Skeletal muscle tissue (tissue), 4 donors: ENCODE measurements around the gene DDAH2. TPM values are rescaled to one million over a fixed set of nuclear protein-coding genes. Genes with fewer than 3 reads are reported as not detected.

Experiments
- H3K27ac ChIP-seq: one replicate; pipeline ENCODE4 v1.7.0; 2013; ENCODE audit warnings: mild to moderate bottlenecking, low read depth, low read length, inconsistent platforms
- H3K27me3 ChIP-seq, 3 donors: one replicate each; pipeline ENCODE4 v1.7.0; 2013; ENCODE audit warnings: low read length in 3 of 3; ENCODE audit not compliant: control insufficient read depth in 3 of 3, insufficient read depth in 3 of 3
- H3K36me3 ChIP-seq, 3 donors: one replicate each; pipeline ENCODE4 v1.7.0; 2013; ENCODE audit warnings: low read length in 3 of 3; ENCODE audit not compliant: control insufficient read depth in 3 of 3, insufficient read depth in 3 of 3
- H3K4me1 ChIP-seq, 3 donors: one replicate each; pipeline ENCODE4 v1.7.0; 2013; ENCODE audit warnings: low read length in 3 of 3, mild to moderate bottlenecking in 3 of 3; ENCODE audit not compliant: control insufficient read depth in 3 of 3, insufficient read depth in 3 of 3
- H3K4me3 ChIP-seq, 3 donors: one replicate each; pipeline ENCODE4 v1.7.0; 2013; ENCODE audit warnings: low read length in 3 of 3
- H3K9ac ChIP-seq, 3 donors: one replicate each; pipeline ENCODE4 v1.7.0; 2013; ENCODE audit warnings: low read length in 3 of 3, mild to moderate bottlenecking in 3 of 3, moderate library complexity in 2 of 3, low read depth in 1 of 3
- H3K9me3 ChIP-seq, 3 donors: one replicate each; pipeline ENCODE4 v1.7.0; 2013; ENCODE audit warnings: low read length in 3 of 3; ENCODE audit not compliant: control insufficient read depth in 3 of 3
- total RNA-seq: library from RNA; depleted of rRNA; stranded (reverse); fragments of >200 nt; gene quantifications from one replicate; pipeline ENCODE4 v1.2.3, GENCODE V29; 2014
- donor health status: Osteomylitis.

DDAH2 gene
- total RNA-seq, 1 donor from 2014 or later, result 73.1 TPM

DNA sequence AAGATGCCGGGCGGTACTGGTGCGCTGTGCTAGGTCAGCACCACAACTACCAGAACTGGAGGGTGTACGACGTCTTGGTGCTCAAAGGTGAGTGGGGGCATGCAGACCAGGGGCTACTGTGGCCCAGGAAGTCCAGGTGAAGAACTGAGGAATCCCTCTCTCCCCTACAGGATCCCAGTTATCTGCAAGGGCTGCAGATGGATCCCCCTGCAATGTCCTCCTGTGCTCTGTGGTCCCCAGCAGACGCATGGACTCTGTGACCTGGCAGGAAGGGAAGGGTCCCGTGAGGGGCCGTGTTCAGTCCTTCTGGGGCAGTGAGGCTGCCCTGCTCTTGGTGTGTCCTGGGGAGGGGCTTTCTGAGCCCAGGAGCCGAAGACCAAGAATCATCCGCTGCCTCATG, 21.4 kb downstream of the DDAH2 start:
- H3K27ac ChIP-seq, result no peak overlapping the region
- H3K9ac ChIP-seq, result no peak overlapping the region
- no peak overlapping the region for H3K4me3 ChIP-seq
- no peaks in the 10 kb centered on the region for H3K36me3 ChIP-seq
- H3K9me3 ChIP-seq, result no peaks in the 10 kb centered on the region
- peaks cover 0 to 6% (median 0%) of the 10 kb centered on the region in 3 donors for H3K4me1 ChIP-seq
- peaks cover 0 to 5% (median 0%) of the 10 kb centered on the region in 3 donors for H3K27me3 ChIP-seq

DNA sequence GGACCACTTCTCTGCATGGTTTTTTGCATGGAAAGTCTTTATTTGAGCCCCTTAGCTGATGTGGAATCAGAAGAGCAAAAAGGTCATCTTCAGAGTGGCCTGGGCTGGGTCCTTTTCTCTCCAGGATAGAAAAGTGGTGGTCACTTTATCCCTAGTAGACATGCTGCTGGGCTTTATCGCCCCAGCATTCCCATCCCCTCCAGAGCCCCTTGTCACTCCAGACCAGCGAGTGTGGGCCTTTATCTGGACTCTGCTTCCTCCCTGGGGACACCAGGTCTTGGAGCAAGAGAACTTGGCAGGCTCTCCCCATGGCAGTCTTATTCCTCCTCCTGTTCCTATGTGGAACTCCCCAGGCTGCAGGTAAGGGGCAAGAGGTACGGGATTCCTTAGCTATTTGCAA, 22.5 kb downstream of the DDAH2 start, which contains the start of gene LY6G6F:
Gene LY6G6F (plus strand): TSS at position 268 of the 400 bp plus-strand sequence. CDS start 41 bp downstream, at position 309.
- Histone ChIP-seq H3K4me3 (no peak within 1 kb of the TSS), H3K9me3 (no peaks in the 10 kb centered on the region), H3K4me1 (peaks cover 6 to 17% (median 8%) of the 10 kb centered on the region in 3 donors), H3K27me3 (peaks cover 0 to 5% (median 0%) of the 10 kb centered on the region in 3 donors), H3K9ac (no peak within 1 kb of the TSS), H3K27ac (no peak within 1 kb of the TSS), H3K36me3 (no peaks in the 10 kb centered on the region)

- H3K4me3 ChIP-seq, result no peak overlapping the region
- H3K36me3 ChIP-seq, result peaks cover 2 to 4% (median 2%) of the 10 kb centered on the region in 3 donors
- no peaks in the 10 kb centered on the region for H3K9me3 ChIP-seq
- H3K27me3 ChIP-seq, result peaks cover 0 to 5% (median 0%) of the 10 kb centered on the region in 3 donors
- H3K9ac ChIP-seq, result no peak overlapping the region
- no peak overlapping the region for H3K27ac ChIP-seq
- H3K4me1 ChIP-seq, result peaks cover 13 to 23% (median 14%) of the 10 kb centered on the region in 3 donors
These were observed 23.2 kb downstream of the DDAH2 start for GRCh38 chr6:31705931-31706330.

DNA sequence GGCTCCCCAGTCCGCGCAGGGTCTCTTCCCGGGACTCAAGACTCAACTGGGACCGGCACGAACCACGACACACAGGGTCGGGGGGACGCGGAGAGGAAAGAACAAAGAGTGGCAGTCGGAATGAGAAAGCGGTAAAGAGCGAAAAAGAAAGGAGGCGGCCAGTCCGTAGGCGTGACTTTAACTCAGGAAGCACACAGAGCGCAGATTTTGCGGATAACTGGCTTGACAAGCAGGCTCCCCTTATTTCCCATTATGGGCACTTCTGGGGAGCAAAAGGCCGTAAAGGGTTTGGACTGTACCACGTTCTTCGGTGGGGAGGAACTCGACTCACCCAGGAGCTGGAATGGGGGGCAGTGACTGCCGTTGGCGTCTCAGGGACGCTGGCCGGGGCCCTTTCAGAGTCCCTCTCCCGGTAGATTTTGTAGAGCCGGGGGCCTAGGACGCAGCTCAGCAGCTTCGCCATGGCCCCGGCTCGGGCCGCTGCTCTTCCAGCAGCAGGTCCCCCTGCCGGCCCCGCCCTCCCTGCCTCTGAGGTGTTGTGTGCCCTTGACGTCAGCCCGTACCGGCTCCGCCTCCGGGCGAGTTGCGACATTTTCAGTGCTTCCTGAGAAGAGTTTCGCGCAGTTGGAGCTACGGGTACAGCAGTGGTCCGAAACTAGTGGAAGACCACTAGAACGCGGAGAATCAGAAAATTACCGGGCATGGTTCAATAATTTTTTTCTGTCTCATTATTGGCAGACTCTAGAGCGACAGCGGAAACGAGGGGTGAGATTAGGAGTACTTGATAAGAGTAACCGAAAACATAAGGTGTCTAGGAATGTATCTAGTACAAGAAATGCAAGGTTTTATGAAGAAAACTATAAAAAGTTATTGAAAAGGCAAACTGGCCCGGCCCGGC, 26.0 kb downstream of the DDAH2 start, which contains the start of gene ABHD16A:
Gene ABHD16A (minus strand): TSS at position 506 of the 898 bp plus-strand sequence. CDS start 43 bp downstream, at position 463.
- Histone ChIP-seq H3K9ac (peak within 1 kb of the TSS; percentile 97 to 99 (median 99)), H3K27me3 (no peaks in the 10 kb centered on the region), H3K4me3 (peak within 1 kb of the TSS; percentile 96 to 99 (median 99)), H3K36me3 (peaks cover 15 to 18% (median 18%) of the 10 kb centered on the region in 3 donors), H3K27ac (peak within 1 kb of the TSS; percentile 99), H3K9me3 (no peaks in the 10 kb centered on the region), H3K4me1 (peaks cover 16 to 27% (median 17%) of the 10 kb centered on the region in 3 donors)

GRCh38 chr6:31702405-31702818, 26.7 kb downstream of the DDAH2 start:
- H3K9ac ChIP-seq, result peak overlapping the region; percentile 97 to 99 (median 99)
- peak overlapping the region; percentile 99 for H3K27ac ChIP-seq
- H3K4me3 ChIP-seq, result peak overlapping the region; percentile 96 to 99 (median 99)
- H3K27me3 ChIP-seq, result no peaks in the 10 kb centered on the region
- peaks cover 15 to 22% (median 20%) of the 10 kb centered on the region in 3 donors for H3K36me3 ChIP-seq
- H3K4me1 ChIP-seq, result peaks cover 17 to 32% (median 18%) of the 10 kb centered on the region in 3 donors
- H3K9me3 ChIP-seq, result no peaks in the 10 kb centered on the region

GRCh38 chr6:31701666-31702404, 27.3 kb downstream of the DDAH2 start:
- peak overlapping the region; percentile 97 to 99 (median 99) for H3K9ac ChIP-seq
- peaks cover 16 to 25% (median 25%) of the 10 kb centered on the region in 3 donors for H3K36me3 ChIP-seq
- peak overlapping the region; percentile 96 to 99 (median 99) for H3K4me3 ChIP-seq
- H3K4me1 ChIP-seq, result peaks cover 17 to 33% (median 19%) of the 10 kb centered on the region in 3 donors
- no peaks in the 10 kb centered on the region for H3K9me3 ChIP-seq
- H3K27me3 ChIP-seq, result no peaks in the 10 kb centered on the region
- H3K27ac ChIP-seq, result peak overlapping the region; percentile 99

DNA sequence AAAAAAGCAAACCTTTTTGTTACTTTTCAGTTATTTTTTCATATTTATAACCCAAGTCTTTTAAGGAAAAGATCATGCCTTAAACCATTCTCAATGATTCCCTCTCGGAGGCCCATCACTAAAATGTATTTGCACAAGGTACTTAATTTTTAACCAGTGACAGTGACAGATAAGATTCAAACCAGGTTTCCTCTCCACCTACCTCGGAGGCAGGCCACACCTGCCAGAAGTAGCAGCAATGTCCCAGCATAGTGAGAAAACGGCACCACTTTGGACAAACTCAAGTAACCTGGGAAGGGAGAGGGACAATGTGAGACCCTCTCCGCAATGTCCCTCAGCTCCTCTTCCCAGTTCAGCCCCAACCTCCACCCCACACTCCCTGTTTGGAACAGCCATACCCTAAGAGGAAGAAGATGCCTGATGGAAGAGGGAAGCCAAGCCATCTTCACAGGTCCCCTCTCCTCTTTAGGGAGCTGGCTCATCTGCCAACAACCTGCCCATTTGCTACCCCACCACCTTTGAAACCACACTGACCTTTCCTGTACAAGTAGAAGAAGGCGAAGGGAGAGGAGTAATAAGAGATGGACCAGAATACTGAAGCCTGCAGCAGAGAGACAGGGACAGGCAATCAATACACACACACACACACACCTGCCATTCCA, 28.2 kb downstream of the DDAH2 start:
- Histone ChIP-seq H3K27ac (peak overlapping the region; percentile 57), H3K36me3 (peaks cover 19 to 34% (median 29%) of the 10 kb centered on the region in 3 donors), H3K27me3 (no peaks in the 10 kb centered on the region), H3K4me3 (peak overlapping the region in 1 of 3 donors; percentile 99), H3K9me3 (no peaks in the 10 kb centered on the region), H3K4me1 (peaks cover 17 to 33% (median 19%) of the 10 kb centered on the region in 3 donors), H3K9ac (peak overlapping the region in 1 of 3 donors; percentile 6)

- H3K36me3 ChIP-seq, result peaks cover 42 to 57% (median 56%) of the 10 kb centered on the region in 3 donors
- H3K27ac ChIP-seq, result no peak overlapping the region
These were observed 31.5 kb downstream of the DDAH2 start for GRCh38 chr6:31697555-31697954.

DNA sequence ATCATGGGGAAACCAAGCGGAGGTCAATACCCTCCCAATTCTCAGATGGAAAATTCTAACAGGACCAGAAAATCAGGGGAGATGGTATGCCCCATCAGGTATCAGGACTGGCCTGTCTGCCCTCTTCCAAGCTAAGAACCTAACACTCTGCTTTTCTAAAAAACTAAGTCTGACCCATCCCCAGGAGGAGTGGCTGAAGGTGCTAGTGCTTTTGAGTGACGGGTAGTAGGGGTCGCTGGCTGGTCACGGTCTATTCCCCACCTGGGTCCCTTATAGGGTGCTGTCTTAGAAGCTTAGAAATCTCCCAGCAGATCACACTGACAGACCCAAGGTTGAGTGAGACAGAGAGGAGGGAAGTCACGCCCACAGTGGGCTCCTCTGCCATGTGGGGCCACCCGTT, 35.6 kb downstream of the DDAH2 start:
- Histone ChIP-seq H3K27me3 (no peaks in the 10 kb centered on the region), H3K9me3 (no peaks in the 10 kb centered on the region), H3K27ac (no peak overlapping the region), H3K9ac (no peak overlapping the region), H3K4me3 (no peak overlapping the region), H3K4me1 (peaks cover 0 to 6% (median 3%) of the 10 kb centered on the region in 3 donors), H3K36me3 (peaks cover 63 to 77% (median 76%) of the 10 kb centered on the region in 3 donors)

More at GRCh38 chr6:31697555-31697954, 31.5 kb downstream of the DDAH2 start:
- peaks cover 17 to 26% (median 19%) of the 10 kb centered on the region in 3 donors for H3K4me1 ChIP-seq
- no peaks in the 10 kb centered on the region for H3K9me3 ChIP-seq
- H3K9ac ChIP-seq, result no peak overlapping the region
- H3K4me3 ChIP-seq, result no peak overlapping the region
- H3K27me3 ChIP-seq, result no peaks in the 10 kb centered on the region
